AG10803 (cell line): ENCODE data around the gene CNTNAP2.
"Not testable (repeated sequence)": the region's sequence is repeated elsewhere in the genome, so short reads cannot be mapped to it uniquely, and the experiment has no call there.

Source experiments
- DNase-seq: peaks from one replicate; pipeline ENCODE4 v3.0.0; 2010; ENCODE audit warnings: low read depth
- H3K4me3 ChIP-seq: 2 replicates; pipeline ENCODE4 v1.5.1; 2011; ENCODE audit warnings: mild to moderate bottlenecking, low read length, control low read depth
- TF ChIP-seq, protein P1 (sequence below): conservative IDR thresholded peaks from 2 replicates; pipeline ENCODE4 v1.5.1; 2011; ENCODE audit warnings: mild to moderate bottlenecking, low read length, control low read depth, inconsistent platforms

CNTNAP2 gene

DNA sequence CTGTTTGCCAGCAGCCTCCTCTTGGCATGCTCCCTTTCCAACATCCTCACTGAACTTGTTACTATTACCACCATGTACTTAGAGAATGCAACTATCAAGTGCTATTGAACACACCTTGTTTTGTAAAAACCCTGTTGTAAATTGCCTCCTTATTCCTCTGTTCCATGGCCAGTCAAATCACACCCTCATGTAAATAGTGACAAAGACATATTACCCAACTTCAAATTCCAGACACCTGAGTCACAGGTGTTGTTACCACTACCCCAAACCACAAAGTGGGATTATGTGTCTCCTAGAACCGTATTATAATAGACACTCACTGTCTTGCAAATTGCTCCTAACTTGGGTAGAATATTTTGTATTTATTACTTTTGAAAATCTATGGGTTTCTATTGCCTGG is 2210.8 kb downstream of the CNTNAP2 start:
- no peak overlapping the region for H3K4me3 ChIP-seq
- TF ChIP-seq, protein P1, sequence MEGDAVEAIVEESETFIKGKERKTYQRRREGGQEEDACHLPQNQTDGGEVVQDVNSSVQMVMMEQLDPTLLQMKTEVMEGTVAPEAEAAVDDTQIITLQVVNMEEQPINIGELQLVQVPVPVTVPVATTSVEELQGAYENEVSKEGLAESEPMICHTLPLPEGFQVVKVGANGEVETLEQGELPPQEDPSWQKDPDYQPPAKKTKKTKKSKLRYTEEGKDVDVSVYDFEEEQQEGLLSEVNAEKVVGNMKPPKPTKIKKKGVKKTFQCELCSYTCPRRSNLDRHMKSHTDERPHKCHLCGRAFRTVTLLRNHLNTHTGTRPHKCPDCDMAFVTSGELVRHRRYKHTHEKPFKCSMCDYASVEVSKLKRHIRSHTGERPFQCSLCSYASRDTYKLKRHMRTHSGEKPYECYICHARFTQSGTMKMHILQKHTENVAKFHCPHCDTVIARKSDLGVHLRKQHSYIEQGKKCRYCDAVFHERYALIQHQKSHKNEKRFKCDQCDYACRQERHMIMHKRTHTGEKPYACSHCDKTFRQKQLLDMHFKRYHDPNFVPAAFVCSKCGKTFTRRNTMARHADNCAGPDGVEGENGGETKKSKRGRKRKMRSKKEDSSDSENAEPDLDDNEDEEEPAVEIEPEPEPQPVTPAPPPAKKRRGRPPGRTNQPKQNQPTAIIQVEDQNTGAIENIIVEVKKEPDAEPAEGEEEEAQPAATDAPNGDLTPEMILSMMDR = no peak
- no peak for DNase-seq

DNA sequence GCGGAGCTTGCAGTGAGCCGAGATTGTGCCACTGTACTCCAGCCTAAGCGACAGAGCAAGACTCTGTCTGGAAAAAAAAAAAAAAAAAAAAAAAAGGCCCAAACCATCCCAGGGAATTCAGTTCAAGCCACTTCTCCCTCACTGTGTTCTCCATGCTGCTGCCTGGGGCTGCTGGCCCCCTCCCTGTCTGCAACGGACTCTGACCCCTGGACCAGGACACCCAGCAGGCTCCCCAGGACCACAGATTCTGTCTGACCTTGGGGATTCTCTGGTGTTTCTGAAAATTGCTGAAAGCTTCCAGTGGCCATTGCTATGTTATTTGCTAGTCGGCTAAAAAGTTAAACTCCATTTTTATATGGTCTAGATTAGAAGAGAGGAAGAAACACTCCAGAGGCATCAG is 2212.3 kb downstream of the CNTNAP2 start:
- no peak for DNase-seq
- TF ChIP-seq, protein P1 = no peak
- no peak overlapping the region for H3K4me3 ChIP-seq

DNA sequence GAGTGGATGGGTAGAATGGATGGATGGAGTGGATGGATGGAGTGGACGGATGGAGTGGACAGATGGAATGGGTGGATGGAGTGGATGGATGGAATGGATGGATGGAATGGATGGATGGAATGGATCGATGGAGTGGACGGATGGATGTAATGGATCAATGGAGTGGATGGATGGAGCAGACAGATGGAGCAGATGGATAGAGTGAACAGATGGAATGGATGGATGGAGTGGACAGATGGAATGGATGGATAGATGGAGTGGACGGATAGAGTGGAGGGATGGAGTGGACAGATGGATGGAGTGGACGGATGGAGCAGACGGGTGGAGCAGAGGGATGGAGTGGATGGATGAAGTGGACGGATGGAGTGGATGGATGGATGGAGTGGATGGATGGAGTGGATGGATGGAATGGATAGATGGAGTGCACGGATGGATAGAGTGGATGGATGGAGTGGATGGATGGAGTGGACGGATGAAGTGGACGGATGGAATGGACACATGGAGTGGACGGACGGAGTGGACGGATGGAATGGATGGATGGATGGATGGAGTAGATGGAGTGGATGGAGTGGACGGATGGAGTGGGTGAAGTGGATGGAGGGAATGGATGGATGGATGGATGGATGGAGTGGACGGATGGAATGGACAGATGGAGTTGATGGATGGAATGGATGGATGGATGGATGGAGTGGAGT is 2213.7 kb downstream of the CNTNAP2 start:
- TF ChIP-seq, protein P1 = no peak
- DNase-seq = no peak
- H3K4me3 ChIP-seq = no peak overlapping the region

DNA sequence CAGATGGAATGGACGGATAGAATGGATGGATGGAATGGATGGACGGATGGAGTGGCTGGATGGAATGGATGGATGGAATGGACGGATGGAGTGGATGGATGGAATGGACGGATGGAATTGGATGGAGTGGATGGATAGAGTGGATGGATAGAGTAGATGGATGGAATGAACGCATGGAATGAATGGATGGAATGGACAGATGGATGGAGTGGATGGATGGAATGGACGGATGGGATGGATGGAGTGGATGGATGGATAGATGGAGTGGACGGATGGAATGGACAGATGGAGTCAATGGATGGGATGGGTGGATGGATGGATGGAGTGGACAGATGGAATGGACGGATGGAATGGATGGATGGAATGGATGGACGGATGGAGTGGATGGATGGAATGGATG is 2214.2 kb downstream of the CNTNAP2 start:
- no peak overlapping the region for H3K4me3 ChIP-seq
- TF ChIP-seq, protein P1 = no peak
- no peak for DNase-seq

DNA sequence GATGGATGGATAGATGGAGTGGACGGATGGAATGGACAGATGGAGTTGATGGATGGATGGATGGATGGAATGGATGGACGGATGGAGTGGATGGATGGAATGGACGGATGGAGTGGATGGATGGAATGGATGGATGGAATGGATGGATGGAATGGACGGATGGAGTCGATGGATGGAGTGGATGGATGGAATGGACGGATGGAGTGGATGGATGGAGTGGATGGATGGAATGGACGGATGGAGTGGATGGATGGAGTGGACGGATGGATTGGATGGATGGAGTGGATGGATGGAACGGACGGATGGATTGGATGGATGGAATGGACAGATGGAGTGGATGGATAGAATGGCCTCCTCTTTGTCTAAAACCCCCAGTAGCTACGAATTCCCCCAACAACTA is 2214.9 kb downstream of the CNTNAP2 start:
- H3K4me3 ChIP-seq, DNase-seq: not testable (repeated sequence)

DNA sequence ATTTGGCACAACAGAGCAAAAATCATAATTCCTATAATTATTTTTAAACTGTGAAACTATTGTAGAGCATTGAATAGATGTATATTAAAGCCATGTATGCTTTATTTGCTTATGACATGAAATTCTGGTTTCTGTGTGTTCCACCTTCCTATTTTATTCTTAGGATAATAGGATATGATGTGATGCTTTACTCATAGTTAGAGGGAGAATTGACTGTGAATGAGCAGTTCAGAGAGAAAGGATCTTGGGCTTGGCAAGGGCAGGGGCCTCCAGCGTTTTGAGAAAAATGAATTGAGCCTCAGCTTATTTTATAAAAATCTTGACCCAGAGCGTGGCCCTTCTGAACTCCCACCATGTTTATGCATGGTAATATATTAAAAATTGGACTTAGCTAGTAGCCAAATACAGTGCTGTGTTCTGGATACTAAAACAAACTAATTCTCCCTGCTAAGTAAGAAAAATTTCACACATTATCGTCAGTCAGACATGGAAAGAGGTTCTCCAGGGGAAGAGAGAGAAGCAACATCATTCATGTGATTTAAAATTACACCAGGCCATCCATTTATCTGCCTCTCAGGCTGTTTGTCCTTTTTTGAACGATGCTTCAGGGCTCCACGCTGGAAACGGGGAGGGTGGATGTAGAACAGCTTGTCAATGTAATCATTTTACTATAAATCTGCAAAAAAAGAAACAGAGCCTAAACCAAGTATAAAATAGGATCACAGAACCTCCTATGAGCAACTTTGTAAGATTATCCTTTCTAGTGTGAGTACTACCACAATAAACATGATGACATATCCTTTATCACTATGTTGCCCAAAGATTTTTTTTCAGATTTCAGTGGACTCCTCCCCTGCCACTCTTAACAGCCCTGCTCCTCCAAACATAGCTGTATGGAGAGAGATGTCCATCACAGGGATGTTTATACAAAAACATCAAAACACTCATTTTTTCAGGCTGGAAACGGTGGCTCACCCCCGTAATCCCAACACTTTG is 2215.9 kb downstream of the CNTNAP2 start:
- H3K4me3 ChIP-seq = no peak overlapping the region
- TF ChIP-seq, protein P1 = no peak
- DNase-seq = no peak

DNA sequence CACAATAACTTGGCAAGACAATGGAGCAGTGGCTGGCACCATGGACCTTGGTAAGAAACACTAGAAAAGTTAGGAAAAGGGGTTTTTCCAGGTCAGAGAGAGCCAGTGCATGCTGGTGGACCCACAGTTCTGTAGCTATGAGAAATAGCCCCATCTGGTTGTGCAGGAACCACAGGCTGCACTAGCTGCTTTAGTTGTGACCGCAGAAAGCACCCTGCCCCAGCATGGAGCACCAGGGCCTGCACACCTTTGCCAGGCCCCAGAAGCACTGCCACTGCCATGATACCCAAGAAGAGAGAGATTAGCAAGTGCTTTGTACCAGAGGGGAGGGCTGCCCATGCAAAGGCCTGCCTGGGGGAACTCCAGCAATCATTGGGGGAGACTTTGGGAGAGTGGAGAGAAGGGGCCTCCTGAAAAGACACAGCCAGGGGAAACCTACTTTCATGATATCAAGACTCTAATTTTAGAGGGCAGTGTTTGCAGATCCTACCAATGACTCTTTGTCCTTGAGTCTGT is 2217.9 kb downstream of the CNTNAP2 start:
- H3K4me3 ChIP-seq = no peak overlapping the region
- TF ChIP-seq, protein P1 = no peak
- no peak for DNase-seq
